ENCODE measurements around the gene SCYL1. TPM values are rescaled to one million over a fixed set of nuclear protein-coding genes. Genes with fewer than 3 reads are reported as not detected.

Gene SCYL1
- total and polyA plus RNA-seq, 2 of the 4 experiments (the other 2 are of a cell fraction): 96.4 to 150 TPM

DNA sequence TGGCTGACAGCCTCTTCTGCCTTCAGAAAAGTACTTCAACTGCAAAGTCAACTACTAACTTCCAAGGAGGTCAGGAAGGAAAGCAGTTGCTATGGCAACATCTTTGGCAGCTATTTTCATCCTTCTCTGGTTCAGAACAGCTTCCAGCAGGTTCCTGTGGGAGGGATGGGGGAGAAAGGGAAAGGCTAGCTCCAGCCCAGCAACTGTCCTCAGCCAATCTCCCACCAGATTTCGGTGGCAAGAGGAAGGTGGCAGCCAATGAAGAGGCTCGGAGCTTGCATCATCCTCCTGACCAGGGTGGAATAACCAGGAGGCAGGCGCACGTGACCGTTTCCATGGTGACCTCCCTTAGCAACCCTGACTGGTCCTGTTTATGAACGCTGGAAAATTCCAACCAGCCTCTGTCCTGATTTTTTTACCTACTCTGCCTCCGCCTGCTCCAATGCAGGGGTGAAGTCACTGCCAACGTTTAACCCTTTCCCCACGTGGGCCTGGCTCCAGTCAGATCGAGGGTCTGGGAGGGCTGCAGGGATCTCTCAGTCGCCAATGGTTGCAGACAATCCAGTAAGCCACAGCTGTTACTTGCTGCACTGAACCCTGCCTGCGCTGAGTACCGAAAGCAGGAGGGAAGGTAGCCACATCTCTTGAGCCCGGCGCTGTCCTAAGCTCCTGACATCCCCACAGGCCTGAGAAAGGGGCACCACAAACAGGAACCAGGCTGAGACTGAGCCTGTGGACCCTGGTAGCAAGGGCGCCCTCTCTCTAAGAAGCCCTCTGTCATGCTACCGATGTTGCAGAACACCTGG is 37.2 kb upstream of the SCYL1 start:
- H3K27ac ChIP-seq (ENCODE audit: insufficient read depth, low read length): peak overlapping the region; percentile 85
- H2BK120ac ChIP-seq (ENCODE audit: low read depth, low read length): peak overlapping the region; percentile 97
- peaks cover 18 to 67% of the 10 kb centered on the region in 2 experiments for H3K79me1 ChIP-seq (ENCODE audit: low read depth in 1 of 2, low read length in 2 of 2)
- H3K56ac ChIP-seq (ENCODE audit: extremely low read depth, insufficient read depth, low read length): peak overlapping the region; percentile 81
- no peaks in the 10 kb centered on the region; the same call in 1 of the 2 replicates for H4K20me1 ChIP-seq (ENCODE audit: insufficient read depth, low read length)
- dilution Hi-C loops (cut with HindIII; ENCODE audit: low sequenced_read_pairs, unreplicated experiment): no loop called here
- peaks cover 51% of the 10 kb centered on the region for H3K4me1 ChIP-seq (ENCODE audit: control insufficient read depth, insufficient read depth, low read length)
- ChIA-PET CTCF (interaction anchor here (0.8 to 1.0 kb wide), 2 partner anchors 9 to 16 kb away, joined by 4 to 5 read pairs; no protein-coding TSS in a partner anchor), POLR2A (ENCODE audit: unreplicated experiment) (interaction anchor here (0.5 to 9.6 kb wide), 9 partner anchors 7 to 67 kb away, joined by 3 to 400 read pairs (median 5); partner anchors contain the start of genes MALAT1 and NEAT1)
- in situ Hi-C loops (cut with MboI; ENCODE audit: low sequenced_read_pairs): no loop called here
- peak overlapping the region; percentile 97 for H4K91ac ChIP-seq (ENCODE audit: insufficient read depth, low read depth, low read length)
- H2BK20ac ChIP-seq (ENCODE audit: low read depth, low read length): peak overlapping the region; percentile 96
- peak overlapping the region; percentile 97 for H3K23ac ChIP-seq (ENCODE audit: low read depth, low read length)
- H2AFZ ChIP-seq (replicated peaks; ENCODE audit: low read length, poor library complexity): peak overlapping the region; percentile 63
- ATAC-seq (ENCODE audit: low read depth) (peak; percentile 78), DNase-seq (peak; percentile 100)
- intact Hi-C loops (cut with micrococcal nuclease): no loop called here
- peaks cover 23% of the 10 kb centered on the region for H3K9me1 ChIP-seq (ENCODE audit: insufficient read depth, low read length)
- peak overlapping the region; percentile 97 for H2AK9ac ChIP-seq (replicated peaks; ENCODE audit: low read depth, low read length, poor library complexity)
- peak overlapping the region; percentile 98 for H2AK5ac ChIP-seq (ENCODE audit: low read depth, low read length)
- peak overlapping the region; percentile 70 for H3K4me2 ChIP-seq (ENCODE audit: low read depth, low read length)
- H3K9me3 ChIP-seq (ENCODE audit: control insufficient read depth, insufficient read depth, low read length): no peaks in the 10 kb centered on the region
- no peak overlapping the region for H3K4me3 ChIP-seq (ENCODE audit: insufficient read depth, low read depth, low read length)
- peak overlapping the region; percentile 98 for H3K4ac ChIP-seq (ENCODE audit: low read depth, low read length)
- H3K36me3 ChIP-seq (ENCODE audit: control insufficient read depth, insufficient read depth, low read length): no peaks in the 10 kb centered on the region
- H3K18ac ChIP-seq (ENCODE audit: low read depth, low read length): peak overlapping the region; percentile 64
- H3K9ac ChIP-seq (ENCODE audit: low read depth, low read length): peak overlapping the region; percentile 56
- peak overlapping the region; percentile 93 for H2BK5ac ChIP-seq (ENCODE audit: low read depth, low read length, poor library complexity, severe bottlenecking)
- BruUV-seq (replicated peaks): no TSS peak
- WGBS, 2 experiments (ENCODE audit: extremely low coverage in 2 of 2, insufficient read length in 1 of 2): 8% methylated on average over 8 of the region's 17 CpGs; no CpG with 5 or more reads in 1 of the 2 experiments
- H2BK15ac ChIP-seq (ENCODE audit: low read depth, low read length): peak overlapping the region; percentile 87; the same call in 2 of the 3 replicates
- peak overlapping the region; percentile 47 for H4K5ac ChIP-seq (ENCODE audit: low read depth, low read length)
- H3K27me3 ChIP-seq (ENCODE audit: control insufficient read depth, insufficient read depth, low read length): no peaks in the 10 kb centered on the region
- H4K8ac ChIP-seq (ENCODE audit: low read depth in 2 of 2, low read length in 2 of 2): peak overlapping the region; percentile 78 to 96; a peak in 3 of 4 replicates
- peak overlapping the region; percentile 93 for H3K14ac ChIP-seq (replicated peaks; ENCODE audit: low read depth, low read length)
- TF ChIP-seq NFE2L2 (IDR thresholded peaks at IDR 0.05; ENCODE audit: low read depth, low read length) (peak; percentile 37; the same call in 1 of the 2 replicates), POLR2A (IDR thresholded peaks at IDR 0.05; ENCODE audit: low read depth, low read length) (peak; percentile 58; the same call in 1 of the 2 replicates), CEBPB (IDR thresholded peaks at IDR 0.05; ENCODE audit: low read depth, low read length) (peak; percentile 99), FOS (IDR thresholded peaks at IDR 0.05; ENCODE audit: low read depth, low read length) (peak; percentile 55), RAD21 (IDR thresholded peaks at IDR 0.05; ENCODE audit: low read length) (0 out of 2 replicates have a peak, but pooled peaks have one; percentile 13), SMC3 (IDR thresholded peaks at IDR 0.05; ENCODE audit: low read depth, low read length) (0 out of 2 replicates have a peak, but pooled peaks have one; percentile 10), CHD1 (IDR thresholded peaks at IDR 0.05; ENCODE audit: low read depth, low read length) (no peak; the same call in 1 of the 2 replicates), MAZ (IDR thresholded peaks at IDR 0.05; ENCODE audit: borderline replicate concordance, low read depth, low read length) (peak; percentile 74; the same call in 1 of the 2 replicates), MXI1 (IDR thresholded peaks at IDR 0.05; ENCODE audit: borderline replicate concordance, low read depth, low read length) (peak; percentile 76; the same call in 1 of the 2 replicates), RFX5 (IDR thresholded peaks at IDR 0.05; ENCODE audit: low read depth, low read length) (peak; percentile 90), RCOR1 (IDR thresholded peaks at IDR 0.05; ENCODE audit: insufficient replicate concordance, low read length) (peak; percentile 92), BHLHE40 (IDR thresholded peaks at IDR 0.05; ENCODE audit: low read depth, low read length) (peak; percentile 99), MAFK (IDR thresholded peaks at IDR 0.05; ENCODE audit: low read depth, low read length) (no peak)
- TF ChIP-seq, protein P1, sequence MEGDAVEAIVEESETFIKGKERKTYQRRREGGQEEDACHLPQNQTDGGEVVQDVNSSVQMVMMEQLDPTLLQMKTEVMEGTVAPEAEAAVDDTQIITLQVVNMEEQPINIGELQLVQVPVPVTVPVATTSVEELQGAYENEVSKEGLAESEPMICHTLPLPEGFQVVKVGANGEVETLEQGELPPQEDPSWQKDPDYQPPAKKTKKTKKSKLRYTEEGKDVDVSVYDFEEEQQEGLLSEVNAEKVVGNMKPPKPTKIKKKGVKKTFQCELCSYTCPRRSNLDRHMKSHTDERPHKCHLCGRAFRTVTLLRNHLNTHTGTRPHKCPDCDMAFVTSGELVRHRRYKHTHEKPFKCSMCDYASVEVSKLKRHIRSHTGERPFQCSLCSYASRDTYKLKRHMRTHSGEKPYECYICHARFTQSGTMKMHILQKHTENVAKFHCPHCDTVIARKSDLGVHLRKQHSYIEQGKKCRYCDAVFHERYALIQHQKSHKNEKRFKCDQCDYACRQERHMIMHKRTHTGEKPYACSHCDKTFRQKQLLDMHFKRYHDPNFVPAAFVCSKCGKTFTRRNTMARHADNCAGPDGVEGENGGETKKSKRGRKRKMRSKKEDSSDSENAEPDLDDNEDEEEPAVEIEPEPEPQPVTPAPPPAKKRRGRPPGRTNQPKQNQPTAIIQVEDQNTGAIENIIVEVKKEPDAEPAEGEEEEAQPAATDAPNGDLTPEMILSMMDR (conservative IDR thresholded peaks at IDR 0.05; ENCODE audit: low read depth, low read length): no peak
- TF ChIP-seq, protein P2, sequence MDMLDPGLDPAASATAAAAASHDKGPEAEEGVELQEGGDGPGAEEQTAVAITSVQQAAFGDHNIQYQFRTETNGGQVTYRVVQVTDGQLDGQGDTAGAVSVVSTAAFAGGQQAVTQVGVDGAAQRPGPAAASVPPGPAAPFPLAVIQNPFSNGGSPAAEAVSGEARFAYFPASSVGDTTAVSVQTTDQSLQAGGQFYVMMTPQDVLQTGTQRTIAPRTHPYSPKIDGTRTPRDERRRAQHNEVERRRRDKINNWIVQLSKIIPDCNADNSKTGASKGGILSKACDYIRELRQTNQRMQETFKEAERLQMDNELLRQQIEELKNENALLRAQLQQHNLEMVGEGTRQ (IDR thresholded peaks at IDR 0.05; ENCODE audit: low read depth, low read length): peak; percentile 99

All from IMR-90 (cell line).